Gastrocnemius medialis (tissue), 4 donors: ENCODE data around the gene CPTP. TPM values are rescaled to one million over a fixed set of nuclear protein-coding genes. Genes with fewer than 3 reads are reported as not detected.
A peak's percentile ranks its signal among the peaks of the same experiment; 100 is the strongest.

Experiments used
- ATAC-seq, 2 donors: fragments of 150-250 bp; one replicate each; pipeline ENCODE4 v1.9.1; 2016
- DNase-seq, 2 donors: peaks; one replicate each; pipeline ENCODE4 v3.0.0-alpha.2; 2019
- H3K27ac ChIP-seq, 4 donors: fragments of 200-600 bp; sonication (generic); 1 replicate in 1 of 4; 2 replicates in 3 of 4; pipeline ENCODE4 v1.5.1; 2016 to 2018; ENCODE audit warnings: mild to moderate bottlenecking in 2 of 4, moderate library complexity in 1 of 4
- H3K27me3 ChIP-seq, 3 donors: fragments of 200-600 bp; sonication (generic) in 2 of 3; 1 replicate in 1 of 3; 2 replicates in 2 of 3; pipeline versions ENCODE4 v1.5.1 to v1.6.0; 2016 to 2019; ENCODE audit warnings: mild to moderate bottlenecking in 1 of 3, moderate library complexity in 1 of 3
- H3K36me3 ChIP-seq, 2 donors: fragments of 200-600 bp; sonication (generic) in 1 of 2; one replicate each; pipeline ENCODE4 v1.5.1; 2017 to 2018
- H3K4me1 ChIP-seq, 2 donors: fragments of 200-600 bp; sonication (generic) in 1 of 2; one replicate each; pipeline ENCODE4 v1.5.1; 2016 to 2017; ENCODE audit warnings: mild to moderate bottlenecking in 2 of 2
- H3K4me3 ChIP-seq, 4 donors: fragments of 200-600 bp; sonication (generic) in 3 of 4; 1 replicate in 1 of 4; 2 replicates in 3 of 4; pipeline ENCODE4 v1.5.1; 2016 to 2019; ENCODE audit warnings: mild to moderate bottlenecking in 2 of 4
- H3K9me3 ChIP-seq, 3 donors: fragments of 200-600 bp; sonication (generic) in 2 of 3; 1 replicate in 1 of 3; 2 replicates in 2 of 3; pipeline ENCODE4 v1.5.1; 2016 to 2019
- CTCF ChIP-seq, 5 experiments: fragments of 450-650 bp in 3 of 5; fragments of 200-600 bp in 2 of 5; sonication (generic) in 2 of 5; IDR thresholded peaks in 4 of 5; conservative IDR thresholded peaks in 1 of 5; 1 replicate in 4 of 5; 2 replicates in 1 of 5; pipeline ENCODE4 v1.5.1; 2016 to 2019; ENCODE audit warnings: antibody characterized with exemption in 5 of 5, mild to moderate bottlenecking in 3 of 5, moderate library complexity in 3 of 5
- POLR2A ChIP-seq, 2 donors: fragments of 450-650 bp; IDR thresholded peaks; one replicate each; pipeline ENCODE4 v1.6.1; 2017; ENCODE audit warnings: antibody characterized with exemption in 2 of 2, mild to moderate bottlenecking in 2 of 2, moderate library complexity in 2 of 2
- in situ Hi-C, 4 donors: fragments of 200-750 bp; cut with MboI; loops; one replicate each; pipeline versions ENCODE4 v1.15.0 to v1.8.0; 2017; ENCODE audit warnings: low sequenced_read_pairs in 4 of 4
- intact Hi-C: fragments of 100-400 bp; cut with DNase I; formaldehyde crosslinking; loops from one replicate; pipeline ENCODE4 v1.15.1; 2023; ENCODE audit warnings: low total_unique reads
- total RNA-seq, 4 donors: library from RNA; depleted of rRNA; stranded (reverse); fragments of >200 nt; gene quantifications; one replicate each; pipeline versions ENCODE4 v1.1.0 to v1.2.3, GENCODE V29; 2016

The CPTP gene
- total RNA-seq, 4 donors from 2014 or later = 22.7 to 64.9 (median 34.0) TPM

GRCh38 chr1:1298861-1299685 lies 25.5 kb upstream of the CPTP start:
- intact Hi-C loops = no loop called here
- Histone ChIP-seq H3K4me1 (peaks cover 0 to 4% of the 10 kb centered on the region in 2 donors), H3K4me3 (no peak overlapping the region), H3K36me3 (peaks cover 0 to 8% of the 10 kb centered on the region in 2 donors), H3K9me3 (no peaks in the 10 kb centered on the region), H3K27ac (no peak overlapping the region), H3K27me3 (no peaks in the 10 kb centered on the region)
- DNase-seq (no peak), ATAC-seq (no peak)
- TF ChIP-seq POLR2A (IDR thresholded peaks at IDR 0.05) (no peak), CTCF (IDR thresholded peaks at IDR 0.05 in 4 of 5, conservative IDR thresholded peaks at IDR 0.05 in 1 of 5) (no peak)
- in situ Hi-C loops = no loop called here

- no peak for ATAC-seq
- Histone ChIP-seq H3K4me1 (peaks cover 5 to 11% of the 10 kb centered on the region in 2 donors), H3K27ac (no peak overlapping the region), H3K9me3 (no peaks in the 10 kb centered on the region), H3K4me3 (no peak overlapping the region), H3K36me3 (peaks cover 0 to 8% of the 10 kb centered on the region in 2 donors), H3K27me3 (no peaks in the 10 kb centered on the region)
- intact Hi-C loops (no loop called here), in situ Hi-C loops (no loop called here)
- TF ChIP-seq CTCF (IDR thresholded peaks at IDR 0.05 in 4 of 5, conservative IDR thresholded peaks at IDR 0.05 in 1 of 5) = no peak
- TF ChIP-seq POLR2A (IDR thresholded peaks at IDR 0.05) = no peak
- no peak for DNase-seq
These were observed 24.8 kb upstream of the CPTP start for GRCh38 chr1:1299686-1300351.

GRCh38 chr1:1300352-1300739 lies 24.3 kb upstream of the CPTP start:
- DNase-seq (no peak), ATAC-seq (no peak)
- Histone ChIP-seq H3K27ac (no peak overlapping the region), H3K9me3 (no peaks in the 10 kb centered on the region), H3K27me3 (no peaks in the 10 kb centered on the region), H3K4me1 (peaks cover 10 to 17% of the 10 kb centered on the region in 2 donors), H3K4me3 (no peak overlapping the region), H3K36me3 (peaks cover 0 to 5% of the 10 kb centered on the region in 2 donors)
- in situ Hi-C loops = no loop called here
- intact Hi-C loops = no loop called here
- TF ChIP-seq CTCF (IDR thresholded peaks at IDR 0.05 in 4 of 5, conservative IDR thresholded peaks at IDR 0.05 in 1 of 5) = no peak
- TF ChIP-seq POLR2A (IDR thresholded peaks at IDR 0.05) = no peak

GRCh38 chr1:1302006-1302430 lies 22.6 kb upstream of the CPTP start:
- intact Hi-C loops (no loop called here), in situ Hi-C loops (no loop called here)
- no peaks in the 10 kb centered on the region for H3K27me3 ChIP-seq
- H3K9me3 ChIP-seq = no peaks in the 10 kb centered on the region
- ATAC-seq (no peak), DNase-seq (no peak)
- H3K27ac ChIP-seq = no peak overlapping the region
- TF ChIP-seq CTCF (IDR thresholded peaks at IDR 0.05 in 4 of 5, conservative IDR thresholded peaks at IDR 0.05 in 1 of 5) (peak in 3 of 5 experiments; percentile 11 to 40 (median 20)), POLR2A (IDR thresholded peaks at IDR 0.05) (no peak)
- peaks cover 27 to 33% of the 10 kb centered on the region in 2 donors for H3K4me1 ChIP-seq
- no peak overlapping the region for H3K4me3 ChIP-seq
- H3K36me3 ChIP-seq = no peaks in the 10 kb centered on the region
